ENCODE results near the gene SORCS3. TPM values are rescaled to one million over a fixed set of nuclear protein-coding genes. Genes with fewer than 3 reads are reported as not detected.

Gene SORCS3
- 0.03 TPM in 1 of 2 replicates, not detected in the other for total RNA-seq

DNA sequence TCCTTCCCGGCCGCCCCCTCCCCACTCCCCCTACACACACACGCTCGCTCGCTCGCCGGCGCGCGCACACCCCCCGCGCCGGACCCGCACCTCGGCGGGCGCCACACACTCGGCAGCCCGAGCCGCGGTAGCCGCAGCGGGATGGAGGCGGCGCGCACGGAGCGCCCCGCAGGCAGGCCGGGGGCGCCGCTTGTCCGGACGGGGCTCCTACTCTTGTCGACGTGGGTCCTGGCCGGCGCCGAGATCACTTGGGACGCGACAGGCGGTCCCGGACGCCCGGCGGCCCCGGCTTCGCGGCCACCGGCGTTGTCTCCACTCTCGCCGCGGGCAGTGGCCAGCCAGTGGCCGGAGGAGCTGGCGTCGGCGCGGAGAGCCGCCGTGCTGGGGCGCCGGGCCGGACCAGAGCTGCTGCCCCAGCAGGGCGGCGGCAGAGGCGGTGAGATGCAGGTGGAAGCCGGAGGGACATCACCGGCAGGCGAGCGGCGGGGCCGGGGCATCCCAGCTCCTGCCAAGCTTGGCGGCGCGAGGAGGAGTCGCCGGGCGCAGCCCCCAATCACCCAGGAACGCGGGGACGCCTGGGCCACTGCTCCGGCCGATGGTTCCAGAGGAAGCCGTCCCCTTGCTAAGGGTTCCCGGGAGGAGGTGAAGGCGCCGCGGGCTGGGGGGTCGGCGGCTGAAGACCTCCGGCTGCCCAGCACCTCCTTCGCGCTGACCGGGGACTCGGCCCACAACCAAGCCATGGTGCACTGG is at the start of gene SORCS3:
TSS of gene SORCS3 (plus strand) at position 104 of the 750 bp plus-strand sequence.

All from smooth muscle cell of the pulmonary artery (primary cell).